Glutamatergic neuron (in vitro differentiated cells): Measurements from ENCODE around the gene SCGB1D2. TPM values are rescaled to one million over a fixed set of nuclear protein-coding genes. Genes with fewer than 3 reads are reported as not detected.

Source experiments
- DNase-seq: peaks from one replicate; pipeline ENCODE4 v3.0.0; 2022
- H3K27ac Mint-ChIP-seq: one replicate; pipeline ENCODE4 v1.8.0; 2020; ENCODE audit warnings: mild to moderate bottlenecking, mixed read lengths, inconsistent platforms; ENCODE audit not compliant: unreplicated experiment
- H3K27me3 Mint-ChIP-seq: one replicate; pipeline ENCODE4 v1.8.0; 2020; ENCODE audit warnings: mild to moderate bottlenecking, moderate library complexity, mixed read lengths, inconsistent platforms; ENCODE audit not compliant: unreplicated experiment
- H3K36me3 Mint-ChIP-seq: one replicate; pipeline ENCODE4 v1.8.0; 2020; ENCODE audit warnings: mild to moderate bottlenecking, mixed read lengths, inconsistent platforms; ENCODE audit not compliant: unreplicated experiment
- H3K4me1 Mint-ChIP-seq: one replicate; pipeline ENCODE4 v1.8.0; 2020; ENCODE audit warnings: mild to moderate bottlenecking, low read depth, mixed read lengths, inconsistent platforms; ENCODE audit not compliant: unreplicated experiment
- H3K4me3 Mint-ChIP-seq: one replicate; pipeline ENCODE4 v1.8.0; 2020; ENCODE audit warnings: mild to moderate bottlenecking, mixed read lengths, inconsistent platforms; ENCODE audit not compliant: unreplicated experiment
- H3K9me3 Mint-ChIP-seq: one replicate; pipeline ENCODE4 v1.8.0; 2020; ENCODE audit warnings: mild to moderate bottlenecking, moderate library complexity, mixed read lengths, inconsistent platforms; ENCODE audit not compliant: unreplicated experiment
- total RNA-seq: library from RNA; stranded (reverse); fragmentation: NEBNext Ultra II Directional; extraction: Animal tissue kit (Norgen Biotek cat#: 25700); gene quantifications from one replicate; pipeline ENCODE4 v1.2.1, GENCODE V29; 2021; ENCODE audit not compliant: unreplicated experiment
- TF ChIP-seq, protein P1 (sequence below): fragments of 200-600 bp; sonication (generic); IDR thresholded peaks from one replicate; pipeline ENCODE4 v1.5.0; 2021; ENCODE audit not compliant: partially characterized antibody, unreplicated experiment

SCGB1D2 gene
- total RNA-seq, 1 donor from 2014 or later, result not detected

DNA sequence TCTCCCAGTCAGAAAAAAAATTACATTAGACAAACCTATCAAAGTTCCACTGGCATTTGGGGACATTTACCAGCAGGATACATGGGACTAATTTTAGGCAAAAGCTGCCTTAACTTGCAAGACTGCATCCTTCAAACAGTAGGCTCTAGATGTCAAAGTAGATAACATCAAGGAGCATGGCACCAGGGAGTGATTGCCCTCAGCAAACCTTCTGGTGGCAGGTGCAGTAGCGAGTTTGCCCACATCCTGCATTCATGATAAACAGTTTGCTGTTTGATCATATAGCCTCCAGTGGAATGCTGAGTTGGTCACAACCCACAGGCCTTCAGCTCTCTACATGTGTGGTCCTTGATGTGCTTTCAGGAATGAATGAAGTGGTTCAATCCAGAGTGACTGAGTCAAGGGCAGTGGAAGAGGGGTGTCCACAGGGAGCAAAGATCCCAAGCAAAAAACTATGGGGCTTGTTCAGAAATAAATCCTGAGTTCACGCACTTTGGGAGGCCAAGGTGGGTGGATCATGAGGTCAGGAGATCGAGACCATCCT lies 12.0 kb downstream of the SCGB1D2 start:
- H3K27me3 Mint-ChIP-seq, result peaks cover 2% of the 10 kb centered on the region
- H3K27ac Mint-ChIP-seq, result no peak overlapping the region
- H3K9me3 Mint-ChIP-seq, result peaks cover 8% of the 10 kb centered on the region

DNA sequence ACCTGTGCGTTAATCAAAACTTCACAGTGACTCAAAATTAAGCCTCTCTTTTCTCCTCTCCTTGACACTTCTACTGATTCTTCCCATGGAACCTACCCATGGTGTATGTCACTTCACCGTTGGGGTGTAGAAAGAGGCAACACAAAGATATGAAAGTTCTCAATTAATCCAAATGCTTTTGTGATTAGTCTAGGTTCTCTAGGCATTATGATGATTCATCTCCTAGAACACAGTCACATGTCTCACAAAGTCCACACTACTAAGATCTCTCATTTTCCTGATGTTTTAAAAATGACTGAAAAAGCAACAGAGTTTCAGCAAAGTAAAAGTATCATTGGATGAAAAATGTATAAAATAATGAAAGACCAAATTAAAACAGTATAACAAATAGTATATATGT lies 14.2 kb downstream of the SCGB1D2 start:
- Mint-ChIP-seq H3K27ac (no peak overlapping the region), H3K27me3 (peaks cover 2% of the 10 kb centered on the region), H3K9me3 (peaks cover 4% of the 10 kb centered on the region), H3K36me3 (peaks cover 6% of the 10 kb centered on the region), H3K4me3 (no peak overlapping the region), H3K4me1 (no peaks in the 10 kb centered on the region)
- DNase-seq, result no peak
- TF ChIP-seq, protein P1, sequence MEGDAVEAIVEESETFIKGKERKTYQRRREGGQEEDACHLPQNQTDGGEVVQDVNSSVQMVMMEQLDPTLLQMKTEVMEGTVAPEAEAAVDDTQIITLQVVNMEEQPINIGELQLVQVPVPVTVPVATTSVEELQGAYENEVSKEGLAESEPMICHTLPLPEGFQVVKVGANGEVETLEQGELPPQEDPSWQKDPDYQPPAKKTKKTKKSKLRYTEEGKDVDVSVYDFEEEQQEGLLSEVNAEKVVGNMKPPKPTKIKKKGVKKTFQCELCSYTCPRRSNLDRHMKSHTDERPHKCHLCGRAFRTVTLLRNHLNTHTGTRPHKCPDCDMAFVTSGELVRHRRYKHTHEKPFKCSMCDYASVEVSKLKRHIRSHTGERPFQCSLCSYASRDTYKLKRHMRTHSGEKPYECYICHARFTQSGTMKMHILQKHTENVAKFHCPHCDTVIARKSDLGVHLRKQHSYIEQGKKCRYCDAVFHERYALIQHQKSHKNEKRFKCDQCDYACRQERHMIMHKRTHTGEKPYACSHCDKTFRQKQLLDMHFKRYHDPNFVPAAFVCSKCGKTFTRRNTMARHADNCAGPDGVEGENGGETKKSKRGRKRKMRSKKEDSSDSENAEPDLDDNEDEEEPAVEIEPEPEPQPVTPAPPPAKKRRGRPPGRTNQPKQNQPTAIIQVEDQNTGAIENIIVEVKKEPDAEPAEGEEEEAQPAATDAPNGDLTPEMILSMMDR, result no peak

More for the DNA sequence above, 12.0 kb downstream of the SCGB1D2 start:
- TF ChIP-seq, protein P1, result no peak
- DNase-seq, result no peak
- Mint-ChIP-seq H3K4me3 (no peak overlapping the region), H3K36me3 (peaks cover 12% of the 10 kb centered on the region), H3K4me1 (no peaks in the 10 kb centered on the region)

GRCh38 chr11:62260261-62260953 lies 18.4 kb downstream of the SCGB1D2 start:
- no peaks in the 10 kb centered on the region for H3K27me3 Mint-ChIP-seq
- DNase-seq, result no peak
- TF ChIP-seq, protein P1, result no peak
- H3K36me3 Mint-ChIP-seq, result no peaks in the 10 kb centered on the region
- H3K27ac Mint-ChIP-seq, result no peak overlapping the region
- no peaks in the 10 kb centered on the region for H3K9me3 Mint-ChIP-seq
- no peak overlapping the region for H3K4me3 Mint-ChIP-seq
- no peaks in the 10 kb centered on the region for H3K4me1 Mint-ChIP-seq

DNA sequence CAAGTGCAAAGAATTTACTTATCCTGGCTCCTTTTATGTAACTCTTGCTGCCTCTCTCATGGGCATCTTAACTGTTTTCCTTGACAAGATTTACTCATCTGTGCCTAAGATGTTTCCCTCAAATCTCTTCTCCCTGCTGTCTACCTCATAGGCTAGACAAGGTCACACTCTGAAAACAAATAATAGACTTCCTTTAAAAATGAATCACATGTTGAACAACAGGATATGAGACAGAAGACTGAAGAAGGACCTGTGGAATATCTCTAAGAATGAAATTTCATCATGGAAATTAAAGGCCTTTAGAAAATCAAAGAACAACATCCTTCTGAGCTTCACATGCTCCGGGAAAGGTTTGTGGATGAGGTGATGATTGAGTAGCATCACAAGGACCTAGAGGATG lies 22.0 kb downstream of the SCGB1D2 start:
- Mint-ChIP-seq H3K27me3 (no peaks in the 10 kb centered on the region), H3K4me3 (no peak overlapping the region), H3K36me3 (no peaks in the 10 kb centered on the region), H3K27ac (no peak overlapping the region), H3K9me3 (no peaks in the 10 kb centered on the region), H3K4me1 (no peaks in the 10 kb centered on the region)
- TF ChIP-seq, protein P1, result no peak
- DNase-seq, result no peak

DNA sequence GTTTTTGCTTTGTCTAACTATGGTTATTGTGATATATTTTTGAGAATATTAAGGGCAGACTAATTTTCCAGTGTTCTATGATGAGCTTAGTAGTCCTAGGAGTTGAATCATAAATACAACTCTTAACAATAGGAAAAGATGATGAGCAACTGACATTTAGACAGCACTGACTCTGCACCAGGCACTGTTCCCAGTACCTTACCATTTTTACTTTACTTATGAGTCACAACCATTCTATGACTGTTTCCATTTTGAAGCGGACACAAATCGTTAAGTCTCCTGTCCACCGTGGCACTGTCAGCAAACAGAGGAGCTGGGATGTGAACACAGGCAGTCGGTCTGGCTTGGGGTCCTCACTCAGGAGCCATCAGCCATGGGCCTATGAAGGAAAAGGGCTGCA lies 24.5 kb downstream of the SCGB1D2 start:
- TF ChIP-seq, protein P1, result no peak
- Mint-ChIP-seq H3K4me3 (no peak overlapping the region), H3K9me3 (no peaks in the 10 kb centered on the region), H3K27me3 (peaks cover 5% of the 10 kb centered on the region), H3K27ac (no peak overlapping the region), H3K36me3 (no peaks in the 10 kb centered on the region), H3K4me1 (no peaks in the 10 kb centered on the region)
- DNase-seq, result no peak
